Calu3 (cell line): ENCODE results near the gene SETD5. TPM values are rescaled to one million over a fixed set of nuclear protein-coding genes. Genes with fewer than 3 reads are reported as not detected.

Experiments
- BruUV-seq: library from RNA; stranded (reverse); fragments of 400-500 nt; replicated peaks from 2 replicates; lab custom pipeline; 2021; lab: Mats Ljungman, UMichigan
- CTCF ChIA-PET: fragments of 300-600 bp; sonication (Branson Sonifier 250); formaldehyde crosslinking; loops from one replicate; lab custom pipeline; 2022; ENCODE audit warnings: antibody characterized with exemption; lab: Charles Lee
- DNase-seq: peaks from one replicate; pipeline ENCODE4 v3.0.0; 2022
- H3K27ac Mint-ChIP-seq: one replicate; pipeline ENCODE4 v1.8.0; 2022; ENCODE audit warnings: mixed read lengths; ENCODE audit not compliant: unreplicated experiment
- H3K27me3 Mint-ChIP-seq: one replicate; pipeline ENCODE4 v1.8.0; 2022; ENCODE audit warnings: mixed read lengths; ENCODE audit not compliant: unreplicated experiment
- H3K36me3 Mint-ChIP-seq: one replicate; pipeline ENCODE4 v1.8.0; 2022; ENCODE audit warnings: mild to moderate bottlenecking, moderate library complexity, mixed read lengths; ENCODE audit not compliant: insufficient read depth, unreplicated experiment
- H3K4me1 Mint-ChIP-seq: one replicate; pipeline ENCODE4 v1.8.0; 2022; ENCODE audit warnings: mild to moderate bottlenecking, low read depth, mixed read lengths; ENCODE audit not compliant: unreplicated experiment
- H3K4me3 Mint-ChIP-seq: one replicate; pipeline ENCODE4 v1.8.0; 2022; ENCODE audit warnings: mild to moderate bottlenecking, low read depth, moderate library complexity, mixed read lengths; ENCODE audit not compliant: unreplicated experiment
- H3K9me3 Mint-ChIP-seq: one replicate; pipeline ENCODE4 v1.8.0; 2022; ENCODE audit warnings: low read depth, mixed read lengths; ENCODE audit not compliant: unreplicated experiment
- CTCF ChIP-seq: fragments of 200-600 bp; IDR thresholded peaks from one replicate; pipeline ENCODE4 v1.8.0; 2022; ENCODE audit warnings: antibody characterized with exemption; ENCODE audit not compliant: unreplicated experiment
- intact Hi-C: fragments of 100-400 bp; cut with micrococcal nuclease; formaldehyde crosslinking; loops from one replicate; pipeline ENCODE4 v1.10.0; 2022; ENCODE audit not compliant: unreplicated experiment
- total RNA-seq: library from RNA; stranded (reverse); gene quantifications from 2 replicates; pipeline ENCODE4 v1.2.3, GENCODE V29; 2022

Gene SETD5
- total RNA-seq, 1 experiment from 2014 or later: 158 TPM

GRCh38 chr3:9408546-9408945 lies 11.1 kb downstream of the SETD5 start:
- BruUV-seq: no TSS peak
- H3K9me3 Mint-ChIP-seq: no peaks in the 10 kb centered on the region
- H3K4me1 Mint-ChIP-seq: peaks cover 19% of the 10 kb centered on the region
- TF ChIP-seq CTCF: no peak
- intact Hi-C loops: no loop called here
- CTCF ChIA-PET: no interaction called here
- no peak for DNase-seq
- H3K27ac Mint-ChIP-seq: no peak overlapping the region
- peaks cover 16% of the 10 kb centered on the region for H3K36me3 Mint-ChIP-seq
- H3K4me3 Mint-ChIP-seq: no peak overlapping the region
- no peaks in the 10 kb centered on the region for H3K27me3 Mint-ChIP-seq

- no peak overlapping the region for H3K4me3 Mint-ChIP-seq
- H3K36me3 Mint-ChIP-seq: peaks cover 16% of the 10 kb centered on the region
- H3K27ac Mint-ChIP-seq: no peak overlapping the region
- no peak for DNase-seq
- TF ChIP-seq CTCF: no peak
- no peaks in the 10 kb centered on the region for H3K27me3 Mint-ChIP-seq
- H3K4me1 Mint-ChIP-seq: peaks cover 21% of the 10 kb centered on the region
- CTCF ChIA-PET: interaction anchor here (0.5 to 0.7 kb wide), 2 partner anchors 11 to 342 kb away, joined by 3 to 5 read pairs; no protein-coding TSS in a partner anchor
- no peaks in the 10 kb centered on the region for H3K9me3 Mint-ChIP-seq
- intact Hi-C loops: no loop called here
- BruUV-seq: no TSS peak
These were observed 12.8 kb downstream of the SETD5 start for GRCh38 chr3:9409981-9410854.

GRCh38 chr3:9411302-9411701 lies 13.9 kb downstream of the SETD5 start:
- H3K36me3 Mint-ChIP-seq: peaks cover 15% of the 10 kb centered on the region
- intact Hi-C loops: no loop called here
- no TSS peak for BruUV-seq
- H3K4me1 Mint-ChIP-seq: peaks cover 17% of the 10 kb centered on the region
- no peaks in the 10 kb centered on the region for H3K9me3 Mint-ChIP-seq
- CTCF ChIA-PET: interaction anchor here (0.7 kb wide), 1 partner anchor 12 kb away, joined by 3 read pairs; no protein-coding TSS in a partner anchor
- no peaks in the 10 kb centered on the region for H3K27me3 Mint-ChIP-seq
- no peak overlapping the region for H3K27ac Mint-ChIP-seq
- no peak overlapping the region for H3K4me3 Mint-ChIP-seq
- DNase-seq: no peak
- no peak for TF ChIP-seq CTCF

GRCh38 chr3:9412293-9412692 lies 14.9 kb downstream of the SETD5 start:
- no TSS peak for BruUV-seq
- intact Hi-C loops: no loop called here
- H3K4me1 Mint-ChIP-seq: peaks cover 26% of the 10 kb centered on the region
- no peaks in the 10 kb centered on the region for H3K9me3 Mint-ChIP-seq
- no peaks in the 10 kb centered on the region for H3K27me3 Mint-ChIP-seq
- no peak for DNase-seq
- no peak overlapping the region for H3K27ac Mint-ChIP-seq
- CTCF ChIA-PET: no interaction called here
- TF ChIP-seq CTCF: no peak
- peaks cover 23% of the 10 kb centered on the region for H3K36me3 Mint-ChIP-seq
- H3K4me3 Mint-ChIP-seq: no peak overlapping the region
